ENCODE results near the gene TNRC18.

DNA sequence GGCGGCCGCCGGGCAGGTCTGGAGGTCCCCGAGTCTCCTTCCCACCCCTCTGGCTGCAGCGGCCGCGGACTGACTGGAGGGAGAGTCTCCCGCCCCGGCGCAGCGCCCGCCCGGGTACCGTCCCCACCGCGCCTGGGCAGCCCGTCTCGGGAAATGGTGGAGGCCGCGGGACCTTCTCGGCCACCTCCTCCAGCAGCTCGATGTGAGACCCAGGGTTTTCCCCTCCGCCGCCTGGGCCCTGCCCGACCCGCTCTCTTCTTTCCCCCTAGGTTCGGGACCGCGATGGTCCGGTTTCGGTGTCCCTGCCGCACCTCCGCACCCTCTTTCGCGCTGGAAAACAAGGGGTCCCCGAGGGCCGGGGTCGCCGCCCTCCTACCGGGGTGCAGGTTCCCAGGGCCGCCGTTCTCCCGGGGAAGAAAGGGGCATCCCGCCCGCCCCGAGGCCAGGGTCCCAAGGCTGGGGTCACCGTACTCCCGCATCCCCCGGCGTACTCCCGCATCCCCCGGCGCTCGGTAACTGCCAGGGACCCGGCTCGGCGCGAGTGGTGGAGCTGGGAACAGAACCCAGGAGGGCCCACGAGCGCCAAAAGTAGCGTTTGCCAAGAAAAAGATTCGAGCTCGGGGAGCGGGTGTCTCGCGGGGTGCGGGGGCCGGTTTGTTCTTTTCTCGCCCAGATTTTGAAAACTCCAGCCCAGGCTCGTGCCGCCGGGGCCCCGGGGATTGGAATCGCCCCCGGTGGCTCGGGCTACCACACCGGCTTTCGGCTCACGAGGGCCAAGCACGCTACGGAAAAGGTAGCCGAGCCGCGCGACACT, 3.4 kb downstream of the TNRC18 start:
- TF ChIP-seq, protein P1, sequence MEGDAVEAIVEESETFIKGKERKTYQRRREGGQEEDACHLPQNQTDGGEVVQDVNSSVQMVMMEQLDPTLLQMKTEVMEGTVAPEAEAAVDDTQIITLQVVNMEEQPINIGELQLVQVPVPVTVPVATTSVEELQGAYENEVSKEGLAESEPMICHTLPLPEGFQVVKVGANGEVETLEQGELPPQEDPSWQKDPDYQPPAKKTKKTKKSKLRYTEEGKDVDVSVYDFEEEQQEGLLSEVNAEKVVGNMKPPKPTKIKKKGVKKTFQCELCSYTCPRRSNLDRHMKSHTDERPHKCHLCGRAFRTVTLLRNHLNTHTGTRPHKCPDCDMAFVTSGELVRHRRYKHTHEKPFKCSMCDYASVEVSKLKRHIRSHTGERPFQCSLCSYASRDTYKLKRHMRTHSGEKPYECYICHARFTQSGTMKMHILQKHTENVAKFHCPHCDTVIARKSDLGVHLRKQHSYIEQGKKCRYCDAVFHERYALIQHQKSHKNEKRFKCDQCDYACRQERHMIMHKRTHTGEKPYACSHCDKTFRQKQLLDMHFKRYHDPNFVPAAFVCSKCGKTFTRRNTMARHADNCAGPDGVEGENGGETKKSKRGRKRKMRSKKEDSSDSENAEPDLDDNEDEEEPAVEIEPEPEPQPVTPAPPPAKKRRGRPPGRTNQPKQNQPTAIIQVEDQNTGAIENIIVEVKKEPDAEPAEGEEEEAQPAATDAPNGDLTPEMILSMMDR (IDR thresholded peaks at IDR 0.05): no peak
- no peak for TF ChIP-seq POLR2AphosphoS5 (IDR thresholded peaks at IDR 0.05)

All from suprapubic skin (tissue), 3 donors.